Uterus (tissue), 4 donors: ENCODE results near the gene PIP5KL1. TPM values are rescaled to one million over a fixed set of nuclear protein-coding genes. Genes with fewer than 3 reads are reported as not detected.
A peak's percentile ranks its signal among the peaks of the same experiment; 100 is the strongest.

Experiments used
- DNase-seq, 2 donors: peaks; one replicate each; pipeline ENCODE4 v3.0.0-alpha.2; 2019 to 2020
- H3K27ac ChIP-seq, 2 donors: fragments of 200-600 bp; sonication (generic); 1 replicate in 1 of 2; 2 replicates in 1 of 2; pipeline ENCODE4 v1.5.1; 2016 to 2018
- H3K27me3 ChIP-seq, 2 donors: fragments of 200-600 bp; sonication (generic); one replicate each; pipeline ENCODE4 v1.5.1; 2018 to 2019; ENCODE audit warnings: control low read depth in 1 of 2
- H3K36me3 ChIP-seq, 2 donors: fragments of 200-600 bp; sonication (generic); one replicate each; pipeline ENCODE4 v1.5.1; 2019; ENCODE audit warnings: control low read depth in 1 of 2
- H3K4me1 ChIP-seq, 2 donors: fragments of 200-600 bp; sonication (generic); one replicate each; pipeline ENCODE4 v1.5.1; 2018 to 2019; ENCODE audit warnings: control low read depth in 1 of 2
- H3K4me3 ChIP-seq, 2 donors: fragments of 200-600 bp; sonication (generic); 1 replicate in 1 of 2; 2 replicates in 1 of 2; pipeline ENCODE4 v1.5.1; 2018 to 2019; ENCODE audit warnings: mild to moderate bottlenecking in 1 of 2
- H3K9me3 ChIP-seq, 2 donors: fragments of 200-600 bp; sonication (generic); one replicate each; pipeline ENCODE4 v1.5.1; 2019; ENCODE audit warnings: control low read depth in 1 of 2
- POLR2A ChIP-seq, 2 donors: fragments of 450-650 bp; IDR thresholded peaks; one replicate each; pipeline ENCODE4 v1.6.1; 2016; ENCODE audit warnings: antibody characterized with exemption in 2 of 2, mild to moderate bottlenecking in 1 of 2, moderate library complexity in 1 of 2
- intact Hi-C: fragments of 100-400 bp; cut with DNase I; formaldehyde crosslinking; loops from one replicate; pipeline ENCODE4 v1.15.1; 2023; ENCODE audit warnings: low total_unique reads
- total RNA-seq, 4 donors: library from RNA; depleted of rRNA in 3 of 4; stranded (reverse); fragments of >200 nt in 3 of 4; gene quantifications; one replicate each; pipeline versions ENCODE4 v1.1.0 to v1.2.4, GENCODE V29; 2014 to 2023
- TF ChIP-seq, protein P1 (sequence below), 4 experiments: fragments of 200-600 bp in 2 of 4; fragments of 450-650 bp in 2 of 4; sonication (generic) in 2 of 4; IDR thresholded peaks; one replicate each; pipeline ENCODE4 v1.5.1; 2016 to 2019; ENCODE audit warnings: antibody characterized with exemption in 4 of 4, mild to moderate bottlenecking in 2 of 4, moderate library complexity in 1 of 4
- donor health status: DM: yes; HTN: yes; CAD: no.

Gene PIP5KL1
- total RNA-seq, 4 donors from 2014 or later = 2.9 to 11.3 (median 3.2) TPM; not detected in 1

DNA sequence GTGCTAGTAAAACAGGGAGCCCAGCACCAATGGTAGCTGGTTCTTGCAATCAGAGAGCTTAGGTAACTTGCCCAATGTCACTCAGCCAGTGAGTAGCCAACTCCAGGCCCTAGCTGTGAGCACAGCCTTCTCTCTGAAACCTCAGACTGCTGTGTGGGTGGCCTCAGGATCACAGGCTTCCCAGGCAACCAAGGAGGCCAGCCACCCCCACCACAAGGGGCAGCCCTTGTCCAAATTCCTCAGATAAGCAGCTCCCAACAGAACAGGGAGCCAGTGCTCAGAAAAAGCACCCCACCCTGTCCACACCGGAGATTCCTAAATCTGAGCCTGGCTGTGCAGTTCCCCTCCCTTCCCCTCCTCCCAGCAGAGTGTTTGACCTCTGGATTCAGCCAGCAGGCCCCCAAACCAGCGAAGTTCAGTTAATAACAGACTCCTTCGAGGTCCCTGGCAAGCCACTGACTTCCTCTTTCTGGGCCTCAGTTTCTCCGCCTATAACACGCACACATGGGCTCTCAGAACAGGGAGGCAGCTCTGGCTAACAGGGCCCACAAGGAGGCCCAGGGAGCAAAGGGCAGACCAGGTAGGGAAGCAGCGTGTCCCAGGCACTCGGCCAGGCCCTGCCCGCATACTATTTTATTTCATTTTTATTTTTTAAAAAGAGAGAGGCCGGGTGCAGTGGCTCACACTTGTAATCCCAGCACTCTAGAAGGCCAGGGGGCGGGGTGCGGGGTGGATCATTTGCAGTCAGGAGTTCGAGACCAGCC is 47.5 kb upstream of the PIP5KL1 start:
- Histone ChIP-seq H3K4me3 (peak overlapping the region; percentile 68 to 75), H3K27me3 (no peaks in the 10 kb centered on the region), H3K27ac (peak overlapping the region; percentile 86 to 91), H3K4me1 (peaks cover 14 to 45% of the 10 kb centered on the region in 2 donors), H3K36me3 (no peaks in the 10 kb centered on the region), H3K9me3 (no peaks in the 10 kb centered on the region)
- TF ChIP-seq POLR2A (IDR thresholded peaks at IDR 0.05) = no peak
- TF ChIP-seq, protein P1, sequence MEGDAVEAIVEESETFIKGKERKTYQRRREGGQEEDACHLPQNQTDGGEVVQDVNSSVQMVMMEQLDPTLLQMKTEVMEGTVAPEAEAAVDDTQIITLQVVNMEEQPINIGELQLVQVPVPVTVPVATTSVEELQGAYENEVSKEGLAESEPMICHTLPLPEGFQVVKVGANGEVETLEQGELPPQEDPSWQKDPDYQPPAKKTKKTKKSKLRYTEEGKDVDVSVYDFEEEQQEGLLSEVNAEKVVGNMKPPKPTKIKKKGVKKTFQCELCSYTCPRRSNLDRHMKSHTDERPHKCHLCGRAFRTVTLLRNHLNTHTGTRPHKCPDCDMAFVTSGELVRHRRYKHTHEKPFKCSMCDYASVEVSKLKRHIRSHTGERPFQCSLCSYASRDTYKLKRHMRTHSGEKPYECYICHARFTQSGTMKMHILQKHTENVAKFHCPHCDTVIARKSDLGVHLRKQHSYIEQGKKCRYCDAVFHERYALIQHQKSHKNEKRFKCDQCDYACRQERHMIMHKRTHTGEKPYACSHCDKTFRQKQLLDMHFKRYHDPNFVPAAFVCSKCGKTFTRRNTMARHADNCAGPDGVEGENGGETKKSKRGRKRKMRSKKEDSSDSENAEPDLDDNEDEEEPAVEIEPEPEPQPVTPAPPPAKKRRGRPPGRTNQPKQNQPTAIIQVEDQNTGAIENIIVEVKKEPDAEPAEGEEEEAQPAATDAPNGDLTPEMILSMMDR (IDR thresholded peaks at IDR 0.05) = peak in 3 of 4 experiments; percentile 10 to 39 (median 11)
- intact Hi-C loops = no loop called here
- DNase-seq = peak; percentile 79 to 83

DNA sequence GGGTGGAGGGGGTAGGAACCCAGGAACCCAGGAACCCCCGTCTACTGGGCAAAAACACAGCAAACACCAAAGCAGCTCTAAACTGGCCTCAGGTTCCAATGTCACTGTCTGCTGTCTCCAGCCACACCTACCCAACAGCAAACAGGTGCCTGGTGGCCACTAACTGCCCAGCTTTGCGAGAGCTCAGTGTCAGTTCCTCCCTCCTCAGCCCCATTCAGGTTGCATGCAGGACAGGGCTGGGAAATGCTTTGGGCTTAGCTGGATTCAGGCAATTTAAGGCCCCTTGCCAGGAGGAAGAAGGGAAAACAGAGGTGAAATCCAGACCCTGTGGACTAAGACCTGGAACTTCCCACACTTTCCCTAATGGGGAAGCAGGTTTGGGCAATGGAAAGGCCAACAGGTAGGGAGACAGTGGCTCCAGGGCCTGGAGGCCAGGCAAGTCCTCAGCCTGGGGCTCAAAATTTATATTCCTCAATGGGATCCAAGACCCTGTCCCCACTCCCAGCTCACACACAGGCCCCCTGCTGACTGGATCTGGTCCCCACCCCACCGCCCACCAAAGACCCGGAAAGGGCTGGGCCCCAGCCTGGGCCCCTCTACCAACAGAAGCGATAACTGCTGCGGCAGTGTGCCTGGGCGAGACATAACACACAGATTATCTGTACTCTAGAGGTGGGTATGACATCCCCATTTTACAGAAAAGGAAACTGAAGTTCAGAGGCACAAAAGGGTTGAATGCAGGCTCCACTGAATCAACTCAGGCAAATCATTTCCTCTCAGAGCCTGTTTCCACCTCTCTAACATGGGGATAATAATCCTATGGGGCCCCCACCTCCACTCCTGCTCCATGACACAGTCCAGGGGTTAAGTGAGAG is 46.7 kb upstream of the PIP5KL1 start:
- no peaks in the 10 kb centered on the region for H3K27me3 ChIP-seq
- peaks cover 15 to 52% of the 10 kb centered on the region in 2 donors for H3K4me1 ChIP-seq
- no peaks in the 10 kb centered on the region for H3K9me3 ChIP-seq
- TF ChIP-seq POLR2A (IDR thresholded peaks at IDR 0.05) = no peak
- TF ChIP-seq, protein P1 (IDR thresholded peaks at IDR 0.05) = no peak
- no peak for DNase-seq
- no peaks in the 10 kb centered on the region for H3K36me3 ChIP-seq
- intact Hi-C loops = no loop called here
- H3K27ac ChIP-seq = peak overlapping the region; percentile 86 to 91
- peak overlapping the region; percentile 68 to 75 for H3K4me3 ChIP-seq

DNA sequence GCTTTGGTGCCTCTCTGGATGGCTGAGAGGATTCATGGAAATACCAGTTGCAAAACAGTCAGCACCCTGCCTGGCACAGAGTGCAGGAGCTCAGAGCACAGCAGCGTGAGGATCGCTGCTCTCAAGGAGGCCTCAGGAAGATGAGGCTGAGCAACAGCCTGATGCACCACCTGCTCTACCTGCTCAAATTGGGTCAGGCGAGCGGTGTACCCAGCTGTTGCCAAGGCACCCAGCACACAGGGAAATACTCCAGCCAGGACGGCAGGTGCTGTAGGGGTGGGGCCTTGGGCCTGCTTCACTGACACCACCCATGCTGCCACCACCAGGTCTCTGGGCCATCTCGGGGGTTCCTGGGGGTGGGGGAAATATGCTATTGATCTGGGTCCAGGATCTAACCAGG is 45.9 kb upstream of the PIP5KL1 start:
- H3K4me1 ChIP-seq = peaks cover 15 to 59% of the 10 kb centered on the region in 2 donors

DNA sequence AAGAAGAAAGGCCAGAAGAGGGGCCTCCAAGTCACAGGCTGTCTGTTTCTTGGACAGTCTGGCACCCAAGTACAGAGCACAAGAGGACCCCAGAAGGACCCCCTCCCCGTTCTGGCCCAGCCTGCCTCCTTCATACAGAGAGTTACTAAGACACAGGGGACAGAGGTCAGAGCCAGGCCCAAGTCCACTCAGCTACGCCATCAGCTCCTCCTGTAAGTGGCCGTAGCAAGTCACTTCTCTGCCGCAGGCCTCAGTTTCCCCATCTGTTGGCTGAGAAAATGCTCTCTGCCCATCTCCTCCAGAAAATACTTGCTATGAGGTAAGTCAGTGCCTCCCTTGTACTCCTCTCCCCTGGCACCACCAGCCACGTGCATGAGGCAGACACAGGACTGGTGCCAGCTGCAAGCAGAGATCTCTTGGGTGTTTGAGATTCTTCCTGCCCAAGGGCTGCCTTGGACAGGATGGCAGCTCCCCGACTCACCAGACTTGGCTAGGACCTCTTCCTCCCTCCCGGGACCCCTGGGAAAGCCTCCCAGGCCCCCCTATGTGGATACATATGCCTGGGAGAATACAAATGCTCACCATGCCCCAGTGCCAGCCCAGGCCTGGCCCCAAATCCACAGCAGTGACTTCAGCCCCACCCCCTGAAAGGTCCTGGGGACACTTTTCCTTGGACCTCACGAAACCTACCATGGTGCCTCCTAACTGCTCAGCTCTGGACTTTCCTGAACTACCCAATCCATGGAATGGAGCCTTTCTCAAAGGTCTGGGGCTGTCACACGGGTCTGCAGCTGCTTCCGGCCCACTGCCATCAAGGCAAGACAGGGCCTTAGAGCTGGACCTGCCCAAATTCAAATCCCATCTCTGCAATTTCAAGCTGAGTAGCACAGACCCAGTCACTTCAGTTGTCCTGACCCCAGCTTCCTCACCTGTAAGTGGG is 45.1 kb upstream of the PIP5KL1 start:
- Histone ChIP-seq H3K9me3 (no peaks in the 10 kb centered on the region), H3K4me3 (no peak overlapping the region), H3K36me3 (no peaks in the 10 kb centered on the region), H3K27ac (peak overlapping the region; percentile 90 to 91), H3K4me1 (peaks cover 23 to 61% of the 10 kb centered on the region in 2 donors), H3K27me3 (no peaks in the 10 kb centered on the region)
- intact Hi-C loops = no loop called here
- no peak for DNase-seq
- no peak for TF ChIP-seq POLR2A (IDR thresholded peaks at IDR 0.05)
- TF ChIP-seq, protein P1 (IDR thresholded peaks at IDR 0.05) = no peak

More for the DNA sequence above, 45.9 kb upstream of the PIP5KL1 start:
- intact Hi-C loops = no loop called here
- H3K27ac ChIP-seq = peak overlapping the region; percentile 90 to 91
- no peaks in the 10 kb centered on the region for H3K27me3 ChIP-seq
- TF ChIP-seq, protein P1 (IDR thresholded peaks at IDR 0.05) = no peak
- no peak for TF ChIP-seq POLR2A (IDR thresholded peaks at IDR 0.05)
- no peaks in the 10 kb centered on the region for H3K36me3 ChIP-seq
- H3K4me3 ChIP-seq = no peak overlapping the region
- no peak for DNase-seq
- H3K9me3 ChIP-seq = no peaks in the 10 kb centered on the region
